GM18873 (cell line): ENCODE results near the gene CCDC175.

Experiments
- ATAC-seq: cut with Tn5 transposase; IDR thresholded peaks from one replicate; pipeline ENCODE4 v1.9.1; 2021; ENCODE audit warnings: mild to moderate bottlenecking, moderate library complexity, moderate number of reproducible peaks; ENCODE audit not compliant: unreplicated experiment, low FRiP score

Gene CCDC175

GRCh38 chr14:59483363-59483762, 93.2 kb downstream of the CCDC175 start:
- no peak for ATAC-seq

GRCh38 chr14:59482541-59483331, 93.9 kb downstream of the CCDC175 start:
- ATAC-seq = no peak

GRCh38 chr14:59481871-59482540, 94.6 kb downstream of the CCDC175 start:
- no peak for ATAC-seq

GRCh38 chr14:59481407-59481806, 95.2 kb downstream of the CCDC175 start:
- ATAC-seq = no peak

GRCh38 chr14:59480166-59480565, 96.4 kb downstream of the CCDC175 start:
- ATAC-seq = no peak

- no peak for ATAC-seq
These were observed 98.1 kb downstream of the CCDC175 start for GRCh38 chr14:59478540-59478939.

- ATAC-seq = no peak
These were observed 100.9 kb downstream of the CCDC175 start for GRCh38 chr14:59475709-59476108.

GRCh38 chr14:59474172-59474571, 102.4 kb downstream of the CCDC175 start:
- no peak for ATAC-seq

GRCh38 chr14:59465316-59466135, 111.1 kb downstream of the CCDC175 start, which contains the start of gene GPR135:
TSS of gene GPR135 (minus strand) at chr14:59465380. CDS start at chr14:59465226, 154 bp downstream.
- ATAC-seq = no peak

GRCh38 chr14:59464486-59465315, 111.9 kb downstream of the CCDC175 start:
- peak; percentile 60 for ATAC-seq

- ATAC-seq = no peak
These were observed 112.7 kb downstream of the CCDC175 start for GRCh38 chr14:59463787-59464485.

GRCh38 chr14:59461891-59462290, 114.7 kb downstream of the CCDC175 start:
- no peak for ATAC-seq

- no peak for ATAC-seq
These were observed 116.2 kb downstream of the CCDC175 start for GRCh38 chr14:59460378-59460777.

- no peak for ATAC-seq
These were observed 118.1 kb downstream of the CCDC175 start for GRCh38 chr14:59458486-59458885.

- ATAC-seq = no peak
These were observed 121.2 kb downstream of the CCDC175 start for GRCh38 chr14:59455411-59455810.
